HG03280 (cell line): ENCODE data around the gene TBX1.
"Not testable (repeated sequence)": the region's sequence is repeated elsewhere in the genome, so short reads cannot be mapped to it uniquely, and the experiment has no call there.

Source experiments
- ATAC-seq: cut with Tn5 transposase; IDR thresholded peaks from one replicate; pipeline ENCODE4 v1.9.1; 2021; ENCODE audit warnings: mild to moderate bottlenecking, moderate library complexity; ENCODE audit not compliant: unreplicated experiment

Gene TBX1

DNA sequence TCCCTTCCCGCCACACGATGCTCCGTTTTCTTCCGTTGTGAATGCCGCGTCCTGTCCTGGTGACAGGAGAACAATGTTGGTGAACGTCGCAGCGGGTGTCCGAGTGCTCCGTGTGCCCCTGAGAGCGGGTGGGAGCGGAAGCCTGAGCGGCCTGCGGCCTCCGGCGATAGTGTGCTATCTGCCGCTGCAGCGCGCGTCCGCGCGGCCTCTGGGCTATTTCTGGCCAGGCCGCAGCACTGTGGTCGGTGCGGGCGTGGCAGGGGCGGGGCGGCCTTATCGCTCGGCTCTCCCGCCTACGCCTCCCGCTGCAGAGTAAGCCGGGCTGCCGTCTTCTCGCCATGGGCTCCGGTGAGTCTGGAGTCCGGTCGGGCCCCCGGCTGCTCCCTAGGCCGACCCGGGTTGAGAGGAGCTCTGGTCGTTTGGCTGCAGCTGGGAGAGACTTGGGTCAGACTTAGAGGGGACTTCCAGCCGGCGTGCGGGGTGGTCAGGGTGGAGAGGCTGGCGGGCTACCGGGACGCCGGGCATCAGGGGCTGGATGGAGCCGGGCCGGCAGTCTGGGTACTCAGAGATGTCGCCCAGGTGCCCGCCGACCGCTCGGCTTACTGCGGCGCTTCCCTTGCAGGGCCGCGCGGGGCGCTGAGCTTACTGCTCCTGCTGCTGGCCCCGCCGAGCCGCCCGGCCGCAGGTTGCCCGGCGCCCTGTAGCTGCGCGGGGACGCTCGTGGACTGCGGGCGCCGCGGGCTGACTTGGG lies 37.2 kb upstream of the TBX1 start, which contains the start of gene GP1BB:
TSS of gene GP1BB (plus strand) at position 308 of the 751 bp plus-strand sequence. CDS start at position 339, 31 bp downstream.
- ATAC-seq, result no peak

DNA sequence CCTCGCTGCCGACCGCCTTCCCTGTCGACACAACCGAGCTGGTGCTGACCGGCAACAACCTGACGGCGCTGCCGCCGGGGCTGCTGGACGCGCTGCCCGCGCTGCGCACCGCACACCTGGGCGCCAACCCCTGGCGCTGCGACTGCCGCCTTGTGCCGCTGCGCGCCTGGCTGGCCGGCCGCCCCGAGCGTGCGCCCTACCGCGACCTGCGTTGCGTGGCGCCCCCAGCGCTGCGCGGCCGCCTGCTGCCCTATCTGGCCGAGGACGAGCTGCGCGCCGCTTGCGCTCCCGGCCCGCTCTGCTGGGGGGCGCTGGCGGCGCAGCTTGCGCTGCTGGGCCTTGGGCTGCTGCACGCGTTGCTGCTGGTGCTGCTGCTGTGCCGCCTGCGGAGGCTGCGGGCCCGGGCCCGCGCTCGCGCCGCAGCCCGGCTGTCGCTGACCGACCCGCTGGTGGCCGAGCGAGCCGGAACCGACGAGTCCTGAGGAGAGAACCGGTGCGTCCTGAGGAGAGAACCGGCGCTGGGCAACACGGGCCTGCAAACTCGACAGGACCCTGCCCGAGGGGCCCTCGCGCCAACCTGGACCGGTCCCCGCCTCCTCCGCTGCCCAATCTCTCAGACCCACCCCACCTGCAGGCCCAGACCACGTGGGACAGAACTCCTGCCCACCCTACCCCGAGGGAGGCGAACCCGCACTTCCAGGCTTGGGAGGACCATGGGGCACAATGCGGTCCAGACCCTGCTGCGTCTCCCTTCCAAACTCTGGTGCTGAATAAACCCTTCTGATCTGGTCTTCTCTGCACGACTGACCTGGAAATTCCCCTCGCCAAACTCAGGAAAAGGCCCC lies 36.4 kb upstream of the TBX1 start:
- no peak for ATAC-seq

DNA sequence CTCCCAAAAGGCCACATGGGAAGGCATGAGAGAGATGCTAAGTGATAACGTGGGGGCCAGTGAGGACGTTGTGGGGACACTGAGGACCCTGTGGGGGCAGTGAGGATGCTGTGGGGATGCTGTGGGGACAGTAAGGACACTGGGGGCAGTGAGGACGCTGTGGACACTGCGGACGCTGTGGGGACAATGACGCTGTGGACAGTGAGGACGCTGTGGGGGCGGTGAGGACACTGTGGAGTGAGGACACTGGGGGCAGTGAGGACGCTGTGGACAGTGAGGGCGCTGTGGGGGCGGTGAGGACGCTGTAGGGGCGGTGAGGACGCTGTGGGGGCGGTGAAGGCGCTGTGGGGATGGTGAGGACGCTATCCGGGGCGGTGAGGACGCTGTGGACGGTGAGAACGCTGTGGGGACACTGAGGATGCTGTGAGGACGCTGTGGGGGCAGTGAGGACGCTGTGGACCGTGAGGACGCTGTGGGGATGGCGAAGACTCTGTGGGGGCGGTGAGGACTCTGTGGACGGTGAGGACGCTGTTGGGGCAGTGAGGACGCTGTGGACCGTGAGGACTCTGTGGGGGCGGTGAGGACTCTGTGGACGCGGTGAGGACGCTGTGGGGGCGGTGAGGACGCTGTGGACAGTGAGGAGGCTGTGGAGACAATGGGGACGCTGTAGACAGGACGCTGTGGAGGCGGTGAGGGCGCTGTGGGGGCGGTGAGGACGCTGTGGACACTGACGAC lies 35.5 kb upstream of the TBX1 start:
- ATAC-seq, result no peak

GRCh38 chr22:19726064-19726788 lies 34.4 kb upstream of the TBX1 start:
- ATAC-seq, result not testable (repeated sequence)

DNA sequence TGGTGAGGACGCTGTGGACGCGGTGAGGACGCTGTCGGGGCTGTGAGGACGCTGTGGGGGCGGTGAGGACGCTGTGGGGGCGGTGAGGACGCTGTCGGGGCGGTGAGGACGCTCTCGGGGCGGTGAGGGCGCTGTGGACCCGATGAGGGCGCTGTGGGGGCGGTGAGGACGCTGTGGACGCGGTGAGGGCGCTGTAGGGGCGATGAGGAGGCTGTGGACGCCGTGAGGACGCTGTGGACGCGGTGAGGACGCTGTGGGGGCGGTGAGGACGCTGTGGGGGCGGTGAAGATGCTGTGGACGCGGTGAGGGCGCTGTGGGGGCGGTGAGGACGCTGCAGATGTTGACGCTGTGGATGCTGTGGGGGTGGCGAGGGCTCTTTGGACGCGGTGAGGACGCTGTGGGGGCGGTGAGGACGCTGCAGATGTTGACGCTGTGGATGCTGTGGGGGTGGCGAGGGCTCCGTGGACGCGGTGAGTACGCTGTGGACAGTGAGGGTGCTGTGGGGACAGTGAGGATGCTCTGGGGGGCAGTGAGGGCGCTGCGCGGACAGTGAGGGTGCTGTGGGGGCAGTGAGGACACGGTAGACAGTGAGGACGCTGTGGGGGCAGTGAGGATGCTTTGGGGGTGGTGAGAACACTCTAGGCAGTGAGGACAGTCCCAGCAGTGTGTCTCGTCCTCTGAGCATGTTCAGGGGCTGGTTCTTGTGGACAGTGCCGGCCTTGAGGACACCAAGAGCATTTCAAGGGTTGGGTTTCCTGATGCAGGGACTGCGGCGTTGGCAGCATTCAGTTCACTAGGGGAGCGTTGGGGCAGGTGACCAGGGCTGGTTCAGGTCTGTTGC lies 33.0 kb upstream of the TBX1 start:
- ATAC-seq, result no peak

DNA sequence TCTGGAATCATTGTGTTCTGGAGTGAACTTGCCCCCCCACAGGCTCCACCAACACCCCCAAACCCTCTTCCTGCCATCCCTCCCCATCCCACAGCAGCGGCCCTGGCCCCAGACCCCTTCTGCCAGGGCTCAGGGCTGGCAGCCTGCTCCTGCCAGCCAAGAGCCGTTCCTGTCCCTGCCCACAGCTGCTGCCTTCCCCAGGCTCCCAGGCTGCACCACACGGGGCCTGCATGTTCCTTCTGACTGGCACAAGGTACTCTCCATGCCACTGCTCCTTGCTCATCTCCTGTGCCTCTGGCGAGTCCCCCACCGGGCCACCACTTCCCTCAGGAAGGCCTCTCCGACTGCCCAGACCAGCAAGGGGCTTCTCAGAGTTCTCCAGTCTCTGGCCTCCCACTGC lies 32.3 kb upstream of the TBX1 start:
- no peak for ATAC-seq

DNA sequence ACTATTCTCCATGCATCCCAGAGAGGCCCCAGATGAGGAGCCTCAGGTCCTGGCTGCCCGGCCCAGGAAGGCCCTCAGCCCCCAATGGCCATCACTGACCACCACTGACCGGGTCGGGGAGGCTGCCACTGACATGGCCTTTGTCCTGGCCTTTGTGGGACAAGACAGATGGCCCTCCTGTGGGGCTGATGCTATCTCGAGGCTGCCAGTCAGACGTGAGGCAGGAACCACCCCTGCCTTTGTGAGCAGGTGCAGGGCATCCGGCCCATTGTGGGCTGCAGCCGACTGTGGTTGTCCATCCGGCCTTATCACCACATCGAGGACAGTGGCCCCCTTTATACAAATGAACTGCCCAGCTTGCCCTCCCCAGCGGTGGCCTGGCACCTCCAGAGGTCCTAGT lies 31.7 kb upstream of the TBX1 start:
- no peak for ATAC-seq

DNA sequence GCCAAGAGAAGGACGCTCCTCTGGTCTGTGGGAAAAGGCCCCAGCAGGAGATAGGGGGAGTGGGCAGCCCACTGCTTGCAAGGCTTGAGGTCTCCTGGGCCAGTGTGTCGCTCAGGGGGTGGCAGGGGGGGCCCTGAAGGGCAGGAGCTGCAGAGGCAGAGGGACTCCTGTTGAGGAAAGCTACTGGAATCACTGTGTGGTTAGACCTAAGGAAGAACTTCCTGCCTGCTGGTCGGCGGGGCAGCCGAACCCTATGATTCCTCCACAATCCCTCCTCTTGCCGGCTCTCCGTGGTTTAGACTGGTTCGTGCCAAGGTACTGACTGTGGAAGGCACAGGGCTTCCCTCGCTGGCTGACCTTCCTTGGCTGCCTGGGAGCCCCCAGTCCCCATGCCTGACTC lies 31.1 kb upstream of the TBX1 start:
- no peak for ATAC-seq

DNA sequence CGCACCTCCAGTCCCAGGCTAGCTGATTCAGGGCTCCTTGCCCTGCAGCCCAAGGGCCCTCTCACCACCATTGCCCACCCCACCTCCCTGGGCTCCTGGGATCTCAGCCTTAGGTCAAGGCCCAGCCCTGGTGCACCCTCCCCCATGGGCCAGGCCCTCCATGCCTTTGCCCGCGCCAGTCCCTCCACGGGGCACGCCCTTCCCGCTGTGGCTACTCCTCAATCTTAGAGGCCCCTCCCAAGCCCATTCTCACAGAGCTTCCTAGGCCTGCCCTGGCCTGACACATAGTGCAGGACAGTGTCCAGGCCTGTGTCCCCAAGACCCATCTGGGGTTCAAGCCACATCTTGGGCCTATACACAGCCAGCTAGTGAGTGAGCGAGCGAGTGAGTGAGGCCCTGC lies 30.4 kb upstream of the TBX1 start:
- no peak for ATAC-seq

GRCh38 chr22:19730655-19731360 lies 29.8 kb upstream of the TBX1 start:
- no peak for ATAC-seq

DNA sequence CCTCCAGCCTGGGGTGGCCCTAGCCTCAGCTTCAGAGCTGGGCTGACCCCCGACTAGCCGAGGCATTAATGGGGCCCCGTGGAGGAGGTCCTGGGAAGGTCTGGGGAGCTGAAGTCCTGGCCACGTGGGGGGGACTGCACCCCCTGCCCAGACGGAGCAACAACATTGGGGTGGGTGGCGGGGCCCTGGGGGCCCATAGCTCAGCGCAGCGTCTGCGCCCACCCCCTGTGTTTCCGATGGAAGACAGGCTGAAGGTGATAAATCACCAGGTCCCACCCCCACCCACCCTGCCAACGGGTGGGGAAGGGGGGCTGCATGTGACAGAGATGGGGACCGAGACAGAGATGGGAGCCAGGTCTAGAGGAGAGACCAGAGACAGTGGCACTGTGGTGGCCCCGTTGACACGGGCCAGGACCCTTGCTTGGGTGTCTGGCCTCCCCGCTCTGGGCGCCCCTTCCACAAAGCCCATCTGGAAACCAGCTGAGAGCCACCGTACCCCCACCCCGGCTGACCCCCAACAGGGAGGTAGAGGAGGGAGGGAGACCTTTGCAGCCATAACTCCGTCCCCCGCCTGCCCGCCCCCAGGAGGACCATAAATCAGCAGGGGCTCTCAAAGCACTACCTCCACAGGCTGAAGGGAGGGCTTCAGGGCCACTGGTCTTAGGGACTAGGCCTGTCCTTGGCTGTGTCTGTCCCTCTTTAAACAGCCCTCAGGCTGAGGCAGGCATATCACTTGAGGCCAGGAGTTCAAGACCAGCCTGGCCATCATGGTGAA lies 29.0 kb upstream of the TBX1 start:
- no peak for ATAC-seq

DNA sequence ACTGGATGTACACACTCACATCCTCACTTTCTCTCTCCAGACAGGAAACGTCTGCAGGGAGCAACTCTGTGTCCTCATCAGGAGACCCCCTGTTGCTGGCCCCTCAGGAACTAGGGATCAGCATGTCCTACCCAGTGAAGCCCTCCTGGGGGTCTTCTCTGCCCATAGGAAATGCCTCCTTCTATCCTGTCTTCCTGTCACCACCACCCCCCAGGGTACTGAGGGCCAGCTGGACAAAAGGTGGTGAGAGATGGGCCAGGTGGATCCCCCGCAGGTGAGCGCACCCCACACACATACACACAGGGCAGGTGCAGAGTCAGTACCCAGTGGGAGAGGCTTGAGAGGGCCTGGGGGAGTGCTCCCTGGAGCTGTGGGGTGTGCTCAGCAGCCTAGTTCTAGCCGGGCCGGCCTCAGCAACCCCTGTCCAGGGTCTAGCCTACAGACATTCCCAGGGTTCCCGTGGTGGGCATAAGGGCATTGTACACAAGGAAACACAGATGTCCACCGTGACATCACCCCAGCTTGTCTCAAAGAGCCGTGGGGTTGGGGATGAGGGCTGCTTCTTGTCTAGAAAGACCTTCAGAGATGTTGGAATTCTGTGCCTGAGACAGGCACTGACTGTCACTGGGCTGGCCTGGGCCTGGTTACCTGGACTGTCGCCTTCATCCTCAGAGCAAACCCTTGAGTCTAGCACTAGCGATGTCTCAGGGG lies 28.0 kb upstream of the TBX1 start:
- ATAC-seq, result no peak

DNA sequence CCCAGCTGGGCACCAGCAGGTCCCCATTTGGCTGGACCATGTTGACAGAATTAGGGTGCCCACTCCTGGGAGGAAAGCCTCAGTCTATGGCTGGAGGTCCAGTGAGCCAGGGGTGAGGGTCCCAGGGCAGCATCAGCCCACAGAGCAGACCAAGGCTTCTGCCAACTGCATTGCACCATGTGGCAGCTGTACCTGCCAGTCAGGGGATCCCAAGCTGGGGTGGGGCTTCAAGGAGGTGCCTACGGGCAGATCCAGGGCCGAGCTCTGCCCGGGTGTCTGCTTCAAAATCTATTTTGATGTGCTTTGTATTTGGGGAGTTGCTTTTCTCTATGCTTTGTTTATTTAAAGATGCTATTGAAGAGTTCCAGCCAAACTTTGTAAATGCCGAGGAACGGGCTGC lies 26.8 kb upstream of the TBX1 start:
- no peak for ATAC-seq

GRCh38 chr22:19734163-19734562 lies 26.4 kb upstream of the TBX1 start:
- no peak for ATAC-seq

DNA sequence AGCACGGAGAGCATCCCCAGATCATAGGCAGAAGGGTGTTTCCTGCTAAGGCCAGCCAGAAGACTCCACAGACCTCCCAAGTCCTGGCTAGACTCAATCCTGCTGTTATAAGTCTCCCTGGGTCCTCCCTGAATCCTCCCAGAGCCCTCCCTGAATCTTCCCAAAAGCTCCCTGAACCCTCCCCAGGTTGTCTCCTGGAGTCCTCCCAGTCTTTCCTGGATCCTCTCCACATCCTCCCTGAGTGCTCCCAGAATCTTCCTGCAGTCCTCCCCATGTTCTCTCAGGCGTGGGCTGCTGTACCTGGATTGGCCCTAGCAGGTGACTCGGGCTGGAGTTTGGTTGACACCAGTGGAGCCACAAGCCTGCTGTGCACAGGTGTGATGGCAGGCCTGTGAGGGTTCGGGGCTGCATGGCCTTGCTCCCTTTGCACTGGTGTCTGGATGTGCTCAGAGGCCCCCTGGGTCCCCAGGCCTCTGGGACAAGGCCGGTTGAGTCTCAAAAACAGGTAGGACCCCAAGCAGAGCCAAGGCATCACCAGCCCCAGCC lies 25.7 kb upstream of the TBX1 start:
- no peak for ATAC-seq

DNA sequence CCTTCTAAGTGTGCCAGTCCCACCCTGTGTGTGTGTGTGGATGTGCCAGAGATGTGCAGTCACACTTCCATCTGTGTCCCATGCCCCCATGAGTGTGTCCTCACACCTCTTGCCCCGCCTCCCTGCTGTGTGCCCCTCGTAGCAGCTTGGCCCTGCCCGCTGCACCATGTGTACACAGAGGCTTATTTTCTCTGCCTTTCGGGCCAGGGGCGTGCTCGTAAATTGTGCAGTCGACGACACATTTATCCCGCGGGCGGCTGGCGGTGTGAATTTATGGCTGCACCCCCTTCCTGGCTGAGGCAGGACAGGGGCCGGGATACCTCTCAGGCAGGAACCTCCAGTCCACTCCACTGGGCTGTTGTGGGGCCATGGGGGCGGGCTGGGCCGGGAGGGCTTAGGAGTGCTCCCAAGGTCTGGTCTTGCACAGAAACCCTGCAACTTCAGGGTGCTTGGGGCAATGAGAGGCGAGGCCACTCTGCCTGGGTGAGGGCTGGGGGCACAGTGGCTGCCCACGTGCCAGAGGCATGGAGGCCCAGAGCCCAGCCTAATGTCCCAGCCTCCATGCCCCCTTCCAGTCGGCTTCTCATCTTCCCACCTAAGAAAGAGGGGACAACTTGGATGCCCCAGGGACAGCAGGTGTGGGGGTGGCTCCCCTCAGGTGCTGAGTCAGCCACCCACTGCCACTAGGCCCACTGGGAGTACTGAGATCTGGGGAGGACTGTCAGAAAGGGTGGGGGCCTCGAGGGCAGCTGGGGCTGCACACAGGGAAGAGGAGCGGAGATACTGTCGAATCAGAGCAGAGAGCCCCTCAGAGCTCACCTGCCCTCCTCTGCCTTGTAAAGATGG lies 24.7 kb upstream of the TBX1 start:
- no peak for ATAC-seq
